Measurements from ENCODE around the gene TIMM44.

The TIMM44 gene

GRCh38 chr19:7975037-7975436 is 31.6 kb upstream of the TIMM44 start:
- peaks cover 33 to 77% of the 10 kb centered on the region in 2 donors for H3K36me3 ChIP-seq (ENCODE audit: control insufficient read depth in 1 of 2, insufficient read depth in 2 of 2, low read length in 2 of 2)

GRCh38 chr19:7973883-7974282 is 30.4 kb upstream of the TIMM44 start:
- H3K9me3 ChIP-seq (ENCODE audit: control insufficient read depth in 1 of 2, low read length in 2 of 2), result no peaks in the 10 kb centered on the region
- H3K4me1 ChIP-seq (ENCODE audit: control insufficient read depth in 1 of 2, insufficient read depth in 2 of 2, low read length in 2 of 2), result no peaks in the 10 kb centered on the region
- peaks cover 33 to 74% of the 10 kb centered on the region in 2 donors for H3K36me3 ChIP-seq (ENCODE audit: control insufficient read depth in 1 of 2, insufficient read depth in 2 of 2, low read length in 2 of 2)
- H3K4me3 ChIP-seq (ENCODE audit: low read depth in 1 of 2, low read length in 2 of 2), result no peak overlapping the region
- no peaks in the 10 kb centered on the region for H3K27me3 ChIP-seq (ENCODE audit: low read depth, low read length)
- H3K27ac ChIP-seq (ENCODE audit: low read length), result no peak overlapping the region

More at GRCh38 chr19:7975037-7975436, 31.6 kb upstream of the TIMM44 start:
- Histone ChIP-seq H3K27ac (ENCODE audit: low read length) (no peak overlapping the region), H3K9me3 (ENCODE audit: control insufficient read depth in 1 of 2, low read length in 2 of 2) (no peaks in the 10 kb centered on the region), H3K4me1 (ENCODE audit: control insufficient read depth in 1 of 2, insufficient read depth in 2 of 2, low read length in 2 of 2) (no peaks in the 10 kb centered on the region), H3K4me3 (ENCODE audit: low read depth in 1 of 2, low read length in 2 of 2) (no peak overlapping the region), H3K27me3 (ENCODE audit: low read depth, low read length) (no peaks in the 10 kb centered on the region)

DNA sequence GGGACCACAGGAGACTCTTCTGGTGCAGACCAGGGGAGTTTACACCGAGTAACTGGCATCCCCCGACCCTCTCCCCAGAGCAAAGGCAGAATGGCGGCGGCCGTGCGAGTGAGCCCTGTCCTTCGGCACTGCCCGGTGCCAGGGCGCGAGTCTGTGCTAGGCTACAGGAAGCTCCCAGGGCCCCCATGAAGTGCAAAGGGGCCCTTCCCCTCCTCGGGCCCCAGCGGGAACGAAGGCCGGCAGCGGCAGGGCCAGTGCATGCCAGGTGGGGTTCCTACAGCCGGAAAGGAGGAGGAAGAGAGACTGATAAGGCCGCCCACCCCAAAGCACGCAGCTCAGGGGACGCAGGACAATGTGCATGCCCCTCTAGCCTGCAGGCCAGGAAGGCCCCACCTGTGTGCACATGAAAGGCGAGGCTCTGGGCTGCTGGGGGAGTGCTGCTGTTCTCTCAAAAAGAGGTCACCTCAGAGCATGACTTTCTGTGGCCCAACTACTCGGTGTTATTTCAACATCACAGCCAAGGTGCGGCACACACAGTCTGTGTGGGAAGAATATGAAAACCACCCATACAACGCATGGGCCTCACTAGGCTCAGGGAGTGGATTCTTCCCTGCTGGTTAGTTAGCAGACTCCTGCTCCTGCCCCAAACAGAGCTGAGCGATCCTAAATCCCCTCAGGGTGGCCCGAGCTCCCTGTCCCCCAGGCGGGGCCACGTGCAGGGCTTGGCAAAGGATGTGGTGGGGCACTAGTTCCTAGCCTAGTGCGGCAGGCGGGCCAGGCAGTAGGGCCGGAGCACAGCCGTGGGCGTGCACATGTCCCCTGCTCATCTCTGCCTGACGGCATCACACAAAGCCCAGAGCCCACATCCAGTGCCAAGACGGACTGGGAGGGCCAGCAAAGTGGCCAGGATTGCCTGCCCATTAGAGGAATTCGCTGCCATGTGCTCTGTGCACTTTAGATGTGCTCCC is 28.4 kb upstream of the TIMM44 start:
- peaks cover 31 to 79% of the 10 kb centered on the region in 2 donors for H3K36me3 ChIP-seq (ENCODE audit: control insufficient read depth in 1 of 2, insufficient read depth in 2 of 2, low read length in 2 of 2)
- no peak overlapping the region for H3K27ac ChIP-seq (ENCODE audit: low read length)
- no peaks in the 10 kb centered on the region for H3K4me1 ChIP-seq (ENCODE audit: control insufficient read depth in 1 of 2, insufficient read depth in 2 of 2, low read length in 2 of 2)
- H3K9me3 ChIP-seq (ENCODE audit: control insufficient read depth in 1 of 2, low read length in 2 of 2), result no peaks in the 10 kb centered on the region
- no peak overlapping the region for H3K4me3 ChIP-seq (ENCODE audit: low read depth in 1 of 2, low read length in 2 of 2)
- no peaks in the 10 kb centered on the region for H3K27me3 ChIP-seq (ENCODE audit: low read depth, low read length)

- no peaks in the 10 kb centered on the region for H3K9me3 ChIP-seq (ENCODE audit: control insufficient read depth in 1 of 2, low read length in 2 of 2)
- H3K36me3 ChIP-seq (ENCODE audit: control insufficient read depth in 1 of 2, insufficient read depth in 2 of 2, low read length in 2 of 2), result peaks cover 38 to 83% of the 10 kb centered on the region in 2 donors
- no peak overlapping the region for H3K4me3 ChIP-seq (ENCODE audit: low read depth in 1 of 2, low read length in 2 of 2)
- H3K4me1 ChIP-seq (ENCODE audit: control insufficient read depth in 1 of 2, insufficient read depth in 2 of 2, low read length in 2 of 2), result no peaks in the 10 kb centered on the region
- H3K27me3 ChIP-seq (ENCODE audit: low read depth, low read length), result no peaks in the 10 kb centered on the region
- H3K27ac ChIP-seq (ENCODE audit: low read length), result no peak overlapping the region
Observed at GRCh38 chr19:7970716-7971448, 27.4 kb upstream of the TIMM44 start.

GRCh38 chr19:7969555-7969939 is 26.1 kb upstream of the TIMM44 start:
- Histone ChIP-seq H3K36me3 (ENCODE audit: control insufficient read depth in 1 of 2, insufficient read depth in 2 of 2, low read length in 2 of 2) (peaks cover 32 to 87% of the 10 kb centered on the region in 2 donors), H3K27me3 (ENCODE audit: low read depth, low read length) (no peaks in the 10 kb centered on the region), H3K4me3 (ENCODE audit: low read depth in 1 of 2, low read length in 2 of 2) (no peak overlapping the region), H3K27ac (ENCODE audit: low read length) (no peak overlapping the region), H3K9me3 (ENCODE audit: control insufficient read depth in 1 of 2, low read length in 2 of 2) (no peaks in the 10 kb centered on the region), H3K4me1 (ENCODE audit: control insufficient read depth in 1 of 2, insufficient read depth in 2 of 2, low read length in 2 of 2) (no peaks in the 10 kb centered on the region)

DNA sequence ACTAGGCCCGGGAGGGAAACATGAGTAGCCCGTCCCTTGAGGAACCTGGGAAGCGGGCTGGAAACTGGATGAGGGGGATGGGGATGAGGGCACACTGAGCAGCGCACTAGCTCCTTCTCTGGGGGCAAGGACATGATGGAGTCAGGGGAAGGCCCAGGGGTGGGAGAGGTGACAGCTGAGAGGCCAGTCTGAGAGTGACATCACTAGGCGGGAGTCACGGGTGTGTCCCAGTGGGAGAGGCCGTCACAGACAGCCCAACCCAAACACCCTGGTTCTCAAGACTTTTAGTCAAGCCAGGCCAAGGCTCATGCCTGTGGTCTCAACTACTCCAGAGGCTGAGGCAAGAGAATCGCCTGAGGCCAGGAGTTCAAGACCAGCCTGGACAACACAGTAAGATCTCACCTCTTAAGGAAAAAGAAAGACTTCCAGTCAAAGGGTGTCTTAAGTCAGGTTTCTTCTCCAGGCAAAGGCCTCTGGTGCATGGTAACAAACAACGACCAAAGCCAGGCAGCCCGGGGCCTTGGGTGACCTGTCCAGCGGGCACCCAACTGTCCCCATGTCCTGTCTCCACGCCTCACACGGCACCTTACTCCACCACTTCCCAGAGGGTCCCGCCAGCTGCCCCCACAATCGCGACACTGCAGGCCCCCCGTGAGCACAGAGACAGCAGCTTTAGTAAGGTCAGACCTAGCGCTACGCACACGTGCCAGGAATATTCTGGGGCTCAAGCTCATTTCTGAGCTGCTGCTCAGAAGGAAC is 25.5 kb upstream of the TIMM44 start:
- Histone ChIP-seq H3K4me3 (ENCODE audit: low read depth in 1 of 2, low read length in 2 of 2) (no peak overlapping the region), H3K9me3 (ENCODE audit: control insufficient read depth in 1 of 2, low read length in 2 of 2) (no peaks in the 10 kb centered on the region), H3K4me1 (ENCODE audit: control insufficient read depth in 1 of 2, insufficient read depth in 2 of 2, low read length in 2 of 2) (no peaks in the 10 kb centered on the region), H3K36me3 (ENCODE audit: control insufficient read depth in 1 of 2, insufficient read depth in 2 of 2, low read length in 2 of 2) (peaks cover 30 to 86% of the 10 kb centered on the region in 2 donors), H3K27me3 (ENCODE audit: low read depth, low read length) (no peaks in the 10 kb centered on the region), H3K27ac (ENCODE audit: low read length) (no peak overlapping the region)

- no peaks in the 10 kb centered on the region for H3K9me3 ChIP-seq (ENCODE audit: control insufficient read depth in 1 of 2, low read length in 2 of 2)
- peaks cover 31 to 86% of the 10 kb centered on the region in 2 donors for H3K36me3 ChIP-seq (ENCODE audit: control insufficient read depth in 1 of 2, insufficient read depth in 2 of 2, low read length in 2 of 2)
- no peak overlapping the region for H3K4me3 ChIP-seq (ENCODE audit: low read depth in 1 of 2, low read length in 2 of 2)
- H3K27ac ChIP-seq (ENCODE audit: low read length), result no peak overlapping the region
- no peaks in the 10 kb centered on the region for H3K27me3 ChIP-seq (ENCODE audit: low read depth, low read length)
- H3K4me1 ChIP-seq (ENCODE audit: control insufficient read depth in 1 of 2, insufficient read depth in 2 of 2, low read length in 2 of 2), result no peaks in the 10 kb centered on the region
Observed at GRCh38 chr19:7968008-7968795, 24.7 kb upstream of the TIMM44 start.

GRCh38 chr19:7965921-7966665 is 22.6 kb upstream of the TIMM44 start:
- Histone ChIP-seq H3K4me1 (ENCODE audit: control insufficient read depth in 1 of 2, insufficient read depth in 2 of 2, low read length in 2 of 2) (no peaks in the 10 kb centered on the region), H3K27me3 (ENCODE audit: low read depth, low read length) (no peaks in the 10 kb centered on the region), H3K36me3 (ENCODE audit: control insufficient read depth in 1 of 2, insufficient read depth in 2 of 2, low read length in 2 of 2) (peaks cover 38 to 80% of the 10 kb centered on the region in 2 donors), H3K4me3 (ENCODE audit: low read depth in 1 of 2, low read length in 2 of 2) (no peak overlapping the region), H3K27ac (ENCODE audit: low read length) (no peak overlapping the region), H3K9me3 (ENCODE audit: control insufficient read depth in 1 of 2, low read length in 2 of 2) (no peaks in the 10 kb centered on the region)

- Histone ChIP-seq H3K27ac (ENCODE audit: low read length) (no peak overlapping the region), H3K4me1 (ENCODE audit: control insufficient read depth in 1 of 2, insufficient read depth in 2 of 2, low read length in 2 of 2) (no peaks in the 10 kb centered on the region), H3K36me3 (ENCODE audit: control insufficient read depth in 1 of 2, insufficient read depth in 2 of 2, low read length in 2 of 2) (peaks cover 44 to 78% of the 10 kb centered on the region in 2 donors), H3K9me3 (ENCODE audit: control insufficient read depth in 1 of 2, low read length in 2 of 2) (no peaks in the 10 kb centered on the region), H3K27me3 (ENCODE audit: low read depth, low read length) (no peaks in the 10 kb centered on the region), H3K4me3 (ENCODE audit: low read depth in 1 of 2, low read length in 2 of 2) (no peak overlapping the region)
Observed at GRCh38 chr19:7965259-7965841, 21.9 kb upstream of the TIMM44 start.

GRCh38 chr19:7963566-7963965 is 20.1 kb upstream of the TIMM44 start:
- H3K27ac ChIP-seq (ENCODE audit: low read length), result no peak overlapping the region
- no peaks in the 10 kb centered on the region for H3K4me1 ChIP-seq (ENCODE audit: control insufficient read depth in 1 of 2, insufficient read depth in 2 of 2, low read length in 2 of 2)
- H3K4me3 ChIP-seq (ENCODE audit: low read depth in 1 of 2, low read length in 2 of 2), result no peak overlapping the region
- no peaks in the 10 kb centered on the region for H3K27me3 ChIP-seq (ENCODE audit: low read depth, low read length)
- no peaks in the 10 kb centered on the region for H3K9me3 ChIP-seq (ENCODE audit: control insufficient read depth in 1 of 2, low read length in 2 of 2)
- peaks cover 45 to 71% of the 10 kb centered on the region in 2 donors for H3K36me3 ChIP-seq (ENCODE audit: control insufficient read depth in 1 of 2, insufficient read depth in 2 of 2, low read length in 2 of 2)

Measured in muscle layer of duodenum (tissue), 2 donors.